Adrenal gland (tissue), 19 donors: ENCODE results near the gene IMPDH2. TPM values are rescaled to one million over a fixed set of nuclear protein-coding genes. Genes with fewer than 3 reads are reported as not detected.

ENCODE experiments used
- DNase-seq, 7 donors: peaks; one replicate each; pipeline ENCODE4 v3.0.0-alpha.2; 2019 to 2020
- H3K27ac ChIP-seq, 5 donors: fragments of 200-600 bp; sonication (generic) in 4 of 5; 1 replicate in 3 of 5; 2 replicates in 2 of 5; pipeline versions ENCODE4 v1.5.1 to v1.8.0; 2016 to 2020; ENCODE audit warnings: mild to moderate bottlenecking in 1 of 5
- H3K27me3 ChIP-seq: fragments of 200-600 bp; 2 replicates; pipeline ENCODE4 v1.8.0; 2021
- H3K36me3 ChIP-seq, 2 donors: fragments of 200-600 bp; replicated peaks in 1 of 2; 1 replicate in 1 of 2; 2 replicates in 1 of 2; pipeline versions ENCODE4 v1.5.1 to v1.8.0; 2018 to 2022
- H3K4me1 ChIP-seq, 2 donors: fragments of 200-600 bp; replicated peaks in 1 of 2; 1 replicate in 1 of 2; 2 replicates in 1 of 2; pipeline versions ENCODE4 v1.5.1 to v1.8.0; 2018 to 2021
- H3K4me3 ChIP-seq, 4 donors: fragments of 200-600 bp; sonication (generic) in 3 of 4; one replicate each; pipeline ENCODE4 v1.5.1; 2016 to 2018
- H3K9me3 ChIP-seq, 3 donors: fragments of 200-600 bp; sonication (generic) in 1 of 3; replicated peaks in 1 of 3; 1 replicate in 2 of 3; 2 replicates in 1 of 3; pipeline versions ENCODE4 v1.5.1 to v1.8.0; 2016 to 2021
- POLR2A ChIP-seq, 2 donors: fragments of 450-650 bp; IDR thresholded peaks; one replicate each; pipeline ENCODE4 v1.6.1; 2017; ENCODE audit warnings: antibody characterized with exemption in 2 of 2, mild to moderate bottlenecking in 2 of 2, moderate library complexity in 1 of 2
- WGBS, 4 donors: extraction: QIAGEN DNeasy Blood & Tissue Kit in 2 of 4; methylation state at CpG; one replicate each; pipeline versions ENCODE4 v1.1.5 to v1.1.7; 2013 to 2017; 5-methylcytosine and 5-hydroxymethylcytosine counted together
- intact Hi-C, 2 donors: fragments of 100-400 bp; cut with DNase I; formaldehyde crosslinking; loops; one replicate each; pipeline versions ENCODE4 v1.14.1 to v1.15.0; 2022 to 2023
- long read RNA-seq, 10 donors: library from polyadenylated mRNA in 3 of 10; unstranded in 2 of 10; stranded (forward) in 1 of 10; transcript quantifications; one replicate each; pipeline ENCODE4 v2.0.0 and lab custom pipeline, GENCODE V29; 2021 to 2026
- polyA plus RNA-seq, 3 donors: library from polyadenylated mRNA; stranded (reverse); fragments of 200-250 nt in 2 of 3; fragments of 350-450 nt in 1 of 3; fragmentation: Illumina TruSeq in 1 of 3; extraction: RNeasy Lipid Tissue Mini Kit (QIAGEN cat#74804) in 1 of 3; gene quantifications; one replicate each; pipeline ENCODE4 v1.2.3, GENCODE V29; 2013 to 2014
- total RNA-seq, 9 donors: library from RNA; depleted of rRNA in 4 of 9; stranded (reverse); fragments of >200 nt in 4 of 9; fragments of 120-200 nt in 1 of 9; fragmentation: NEBNext Ultra II Directional in 1 of 9; extraction: Animal tissue kit (Norgen Biotek cat#: 25700) in 1 of 9; gene quantifications; one replicate each; pipeline versions ENCODE4 v1.1.0 to v1.2.4, GENCODE V29; 2013 to 2023
- TF ChIP-seq, protein P1 (sequence below), 6 experiments: fragments of 450-650 bp in 4 of 6; fragments of 200-600 bp in 2 of 6; sonication (generic) in 1 of 6; IDR thresholded peaks; 1 replicate in 5 of 6; 2 replicates in 1 of 6; pipeline versions ENCODE4 v1.5.1 to v1.8.0; 2016 to 2021; ENCODE audit warnings: antibody characterized with exemption in 6 of 6, mild to moderate bottlenecking in 2 of 6, moderate library complexity in 1 of 6
- donor health status: healthy with polysubstance abuse.
- donor health status: Bipolar disorder and iron deficiency.
- donor health status: DM: yes; HTN: yes; CAD: no.
- donor health status: DM: no; HTN: no; CAD: no.
- donor health status: DM: no; HTN: no; CAD: no.
- donor health status: DM: yes; HTN: yes; CAD: no.

Gene IMPDH2
- total RNA-seq (100 to 1,000 TPM; 113 to 225 (median 129) TPM), polyA plus RNA-seq (100 to 1,000 TPM; 145 to 171 (median 152) TPM)
- long read RNA-seq, donor 1, transcript IMPDH2-201 (14 exons, 1,643 nt): major isoform, 56 of 86 reads
- long read RNA-seq, donor 1, partial matches to known transcripts: 25 of 86 reads
- long read RNA-seq, donor 1, other reads (novel, unspliced or antisense): 0 of 86 reads
- long read RNA-seq, donor 2, transcript IMPDH2-201 (14 exons, 1,643 nt): major isoform, 29 of 36 reads
- long read RNA-seq, donor 2, partial matches to known transcripts: 5 of 36 reads
- long read RNA-seq, donor 2, other reads (novel, unspliced or antisense): 0 of 36 reads
- long read RNA-seq, donor 3, transcript IMPDH2-201 (14 exons, 1,643 nt): major isoform, 46 of 69 reads
- long read RNA-seq, donor 3, partial matches to known transcripts: 16 of 69 reads
- long read RNA-seq, donor 3, other reads (novel, unspliced or antisense): 0 of 69 reads
- long read RNA-seq, donor 4, transcript IMPDH2-201 (14 exons, 1,643 nt): major isoform, 52 of 69 reads
- long read RNA-seq, donor 4, partial matches to known transcripts: 6 of 69 reads
- long read RNA-seq, donor 4, other reads (novel, unspliced or antisense): 11 of 69 reads
- long read RNA-seq, donor 5, transcript IMPDH2-201 (14 exons, 1,643 nt): major isoform, 120 of 169 reads
- long read RNA-seq, donor 5, partial matches to known transcripts: 13 of 169 reads
- long read RNA-seq, donor 5, other reads (novel, unspliced or antisense): 34 of 169 reads
- long read RNA-seq, donor 6, transcript IMPDH2-201 (14 exons, 1,643 nt): major isoform, 48 of 56 reads
- long read RNA-seq, donor 6, partial matches to known transcripts: 4 of 56 reads
- long read RNA-seq, donor 6, other reads (novel, unspliced or antisense): 3 of 56 reads
- long read RNA-seq, donor 7, transcript IMPDH2-201 (14 exons, 1,643 nt): major isoform, 9 of 20 reads
- long read RNA-seq, donor 7, partial matches to known transcripts: 6 of 20 reads
- long read RNA-seq, donor 7, other reads (novel, unspliced or antisense): 0 of 20 reads
- long read RNA-seq, donor 8, transcript IMPDH2-201 (14 exons, 1,643 nt): major isoform, 47 of 62 reads
- long read RNA-seq, donor 8, partial matches to known transcripts: 11 of 62 reads
- long read RNA-seq, donor 8, other reads (novel, unspliced or antisense): 0 of 62 reads
- long read RNA-seq, donor 9, transcript IMPDH2-201 (14 exons, 1,643 nt): major isoform, 44 of 71 reads
- long read RNA-seq, donor 9, transcript IMPDH2-205 (2 exons, 420 nt): minor isoform, 6 of 71 reads
- long read RNA-seq, donor 9, partial matches to known transcripts: 20 of 71 reads
- long read RNA-seq, donor 9, other reads (novel, unspliced or antisense): 0 of 71 reads
- long read RNA-seq, donor 10, transcript IMPDH2-201 (14 exons, 1,643 nt): major isoform, 10 of 13 reads
- long read RNA-seq, donor 10, partial matches to known transcripts: 0 of 13 reads
- long read RNA-seq, donor 10, other reads (novel, unspliced or antisense): 0 of 13 reads

DNA sequence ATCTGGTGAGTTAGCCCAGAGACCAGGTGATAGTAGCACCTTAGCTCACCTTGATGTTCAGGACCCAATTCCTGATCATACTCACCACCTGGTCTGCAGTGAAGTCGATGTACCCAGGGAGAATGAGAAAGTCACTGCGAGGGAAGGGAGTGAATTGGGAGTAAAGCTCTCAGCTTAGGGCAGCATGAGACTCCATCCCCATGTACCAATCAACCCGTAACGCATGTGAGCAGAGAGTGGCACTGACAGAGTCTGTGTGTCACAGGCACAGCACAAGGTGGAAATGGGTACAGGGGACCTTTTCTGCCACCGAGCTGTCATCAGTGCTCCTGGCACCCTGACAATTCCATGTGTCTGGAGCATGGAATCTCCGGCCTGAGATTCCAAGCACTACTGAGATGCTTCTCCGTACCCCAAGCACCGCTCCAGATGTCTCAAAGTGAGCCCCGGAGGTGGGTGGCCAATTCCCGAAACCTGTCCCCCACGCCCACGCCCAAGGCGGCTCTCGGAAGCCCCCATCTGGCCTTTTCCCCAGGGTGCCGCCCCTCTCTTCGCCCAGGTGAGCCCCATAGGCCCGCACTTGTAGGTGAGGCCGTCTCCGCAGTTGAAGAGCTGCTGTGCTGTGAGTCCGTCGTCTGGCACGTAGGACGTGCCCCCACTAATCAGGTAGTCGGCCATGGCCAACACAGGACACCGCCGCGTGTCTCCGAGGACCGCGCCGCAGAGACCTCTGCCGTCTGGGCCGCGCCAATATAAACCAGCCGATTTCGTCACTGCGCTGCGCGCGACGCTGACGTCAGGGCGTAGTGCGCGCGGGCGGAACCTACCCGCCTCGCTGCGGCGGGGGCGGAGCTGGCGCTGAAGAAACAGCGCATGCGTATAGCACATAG is at the start of gene IMPDH2:
IMPDH2 (minus strand) TSS at position 726 of the 890 bp plus-strand sequence; CDS start at position 678, 48 bp downstream.
- Histone ChIP-seq H3K27ac (peak within 1 kb of the TSS; percentile 12 to 94 (median 90)), H3K9me3 (no peaks in the 10 kb centered on the region), H3K4me1 (peaks cover 10 to 19% of the 10 kb centered on the region in 2 donors), H3K27me3 (no peaks in the 10 kb centered on the region), H3K4me3 (peak within 1 kb of the TSS in 3 of 4 donors; percentile 1 to 73 (median 50)), H3K36me3 (peaks cover 0 to 56% of the 10 kb centered on the region in 2 donors)
- peak; percentile 92 to 97 (median 94) for DNase-seq
- 2 to 17% (median 3%) methylated on average over 9 to 55 of the region's 55 CpGs for whole genome bisulfite sequencing, 4 donors
- intact Hi-C loops: loop anchor here in 1 of 2 donors (10.0 kb wide), 1 partner anchor 1016 kb away; no protein-coding TSS in a partner anchor
- TF ChIP-seq, protein P1, sequence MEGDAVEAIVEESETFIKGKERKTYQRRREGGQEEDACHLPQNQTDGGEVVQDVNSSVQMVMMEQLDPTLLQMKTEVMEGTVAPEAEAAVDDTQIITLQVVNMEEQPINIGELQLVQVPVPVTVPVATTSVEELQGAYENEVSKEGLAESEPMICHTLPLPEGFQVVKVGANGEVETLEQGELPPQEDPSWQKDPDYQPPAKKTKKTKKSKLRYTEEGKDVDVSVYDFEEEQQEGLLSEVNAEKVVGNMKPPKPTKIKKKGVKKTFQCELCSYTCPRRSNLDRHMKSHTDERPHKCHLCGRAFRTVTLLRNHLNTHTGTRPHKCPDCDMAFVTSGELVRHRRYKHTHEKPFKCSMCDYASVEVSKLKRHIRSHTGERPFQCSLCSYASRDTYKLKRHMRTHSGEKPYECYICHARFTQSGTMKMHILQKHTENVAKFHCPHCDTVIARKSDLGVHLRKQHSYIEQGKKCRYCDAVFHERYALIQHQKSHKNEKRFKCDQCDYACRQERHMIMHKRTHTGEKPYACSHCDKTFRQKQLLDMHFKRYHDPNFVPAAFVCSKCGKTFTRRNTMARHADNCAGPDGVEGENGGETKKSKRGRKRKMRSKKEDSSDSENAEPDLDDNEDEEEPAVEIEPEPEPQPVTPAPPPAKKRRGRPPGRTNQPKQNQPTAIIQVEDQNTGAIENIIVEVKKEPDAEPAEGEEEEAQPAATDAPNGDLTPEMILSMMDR (IDR thresholded peaks at IDR 0.05): peak in 2 of 6 experiments; percentile 12 to 14
- TF ChIP-seq POLR2A (IDR thresholded peaks at IDR 0.05): peak; percentile 98

DNA sequence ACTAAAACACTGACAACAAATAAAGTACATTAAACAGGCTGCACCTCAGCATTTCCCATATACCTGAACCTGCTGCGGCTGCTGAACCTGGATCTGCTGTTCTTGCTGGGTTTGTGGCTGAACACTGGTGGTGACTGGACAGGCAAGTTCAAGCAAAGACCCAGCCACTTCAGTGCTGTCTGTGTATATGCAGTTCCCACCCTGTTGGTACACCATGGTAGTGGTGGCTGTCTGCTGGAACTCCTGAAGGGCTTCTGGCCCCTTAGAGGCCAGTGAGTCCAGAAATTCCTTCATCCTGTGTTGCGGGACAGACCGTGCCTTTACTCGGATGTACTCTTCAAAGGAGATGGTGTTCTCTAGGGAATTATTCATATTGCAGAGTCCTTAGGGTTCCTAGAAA is 47.4 kb upstream of the IMPDH2 start:
- no peaks in the 10 kb centered on the region for H3K9me3 ChIP-seq
- DNase-seq: no peak
- H3K4me3 ChIP-seq: no peak overlapping the region
- H3K27ac ChIP-seq: no peak overlapping the region
- H3K27me3 ChIP-seq: no peaks in the 10 kb centered on the region
- peaks cover 0 to 71% of the 10 kb centered on the region in 2 donors for H3K36me3 ChIP-seq
- 90 to 94% (median 93%) methylated on average over 3 to 4 of the region's 4 CpGs for WGBS, 4 donors
- no peak for TF ChIP-seq POLR2A (IDR thresholded peaks at IDR 0.05)
- TF ChIP-seq, protein P1 (IDR thresholded peaks at IDR 0.05): no peak
- intact Hi-C loops: no loop called here
- H3K4me1 ChIP-seq: peaks cover 0 to 5% of the 10 kb centered on the region in 2 donors

DNA sequence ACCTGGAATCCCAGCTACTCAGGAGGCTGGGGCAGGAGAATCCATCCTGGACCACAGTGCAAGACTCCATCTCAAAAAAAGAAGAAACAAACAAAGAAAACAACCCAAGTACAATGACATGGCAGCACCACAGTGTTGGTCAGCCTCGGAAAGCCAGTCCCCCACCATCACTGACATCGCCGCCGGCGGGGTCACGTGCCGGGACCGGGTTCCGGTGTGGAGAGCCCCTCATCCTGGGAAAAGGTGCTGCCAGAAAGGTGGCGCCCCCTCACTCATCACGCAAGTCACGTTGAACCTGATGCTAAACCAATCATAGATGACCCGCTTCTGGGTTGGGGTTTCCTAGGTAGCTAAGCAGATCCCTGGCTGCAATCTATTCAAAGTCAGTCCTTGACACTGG is 46.9 kb upstream of the IMPDH2 start:
- Histone ChIP-seq H3K36me3 (peaks cover 0 to 76% of the 10 kb centered on the region in 2 donors), H3K4me1 (peaks cover 0 to 5% of the 10 kb centered on the region in 2 donors), H3K4me3 (no peak overlapping the region), H3K27me3 (no peaks in the 10 kb centered on the region), H3K27ac (no peak overlapping the region), H3K9me3 (no peaks in the 10 kb centered on the region)
- 92 to 95% (median 94%) methylated on average over 13 of the region's 13 CpGs for WGBS, 4 donors
- TF ChIP-seq POLR2A (IDR thresholded peaks at IDR 0.05): no peak
- TF ChIP-seq, protein P1 (IDR thresholded peaks at IDR 0.05): no peak
- intact Hi-C loops: no loop called here
- DNase-seq: no peak
